ENCODE data around the gene VWCE.

VWCE gene

DNA sequence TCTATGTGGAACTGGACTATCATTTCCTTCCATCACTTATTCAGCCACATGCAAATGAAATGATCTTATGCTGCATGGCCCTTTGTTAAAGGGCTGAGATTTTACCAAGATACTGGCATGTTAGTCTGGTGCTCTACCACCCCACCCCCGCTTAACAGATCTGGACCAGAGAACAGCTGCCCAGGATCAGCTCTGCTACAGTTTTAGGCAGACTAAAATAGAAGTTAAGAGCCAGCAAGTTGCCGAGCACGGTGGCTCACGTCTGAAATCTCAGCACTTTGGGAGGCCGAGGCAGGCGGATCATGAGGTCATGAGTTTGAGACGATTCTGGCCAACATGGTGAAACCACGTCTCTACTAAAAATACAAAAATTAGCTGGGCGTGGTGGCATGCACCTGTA, 33.2 kb upstream of the VWCE start:
- no peak for DNase-seq

DNA sequence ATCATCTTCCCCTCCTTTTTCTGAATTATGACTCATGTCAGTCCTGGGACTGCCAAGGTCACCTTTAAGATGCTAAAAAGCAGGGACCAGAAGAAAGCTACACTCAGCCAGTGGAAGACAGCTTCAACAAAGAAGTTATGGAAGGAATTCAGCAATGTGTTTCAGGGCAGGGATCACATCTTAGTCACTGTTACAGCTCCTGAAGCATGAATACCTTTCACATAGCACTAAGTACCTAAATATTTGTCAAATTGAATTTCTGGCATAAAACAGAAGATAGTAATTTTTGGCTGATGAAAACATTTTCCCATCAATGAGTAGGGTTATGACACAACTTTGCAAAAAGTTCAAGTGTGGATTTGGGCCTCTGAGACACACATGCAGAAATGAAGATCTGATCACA, 32.6 kb upstream of the VWCE start:
- DNase-seq, result no peak

DNA sequence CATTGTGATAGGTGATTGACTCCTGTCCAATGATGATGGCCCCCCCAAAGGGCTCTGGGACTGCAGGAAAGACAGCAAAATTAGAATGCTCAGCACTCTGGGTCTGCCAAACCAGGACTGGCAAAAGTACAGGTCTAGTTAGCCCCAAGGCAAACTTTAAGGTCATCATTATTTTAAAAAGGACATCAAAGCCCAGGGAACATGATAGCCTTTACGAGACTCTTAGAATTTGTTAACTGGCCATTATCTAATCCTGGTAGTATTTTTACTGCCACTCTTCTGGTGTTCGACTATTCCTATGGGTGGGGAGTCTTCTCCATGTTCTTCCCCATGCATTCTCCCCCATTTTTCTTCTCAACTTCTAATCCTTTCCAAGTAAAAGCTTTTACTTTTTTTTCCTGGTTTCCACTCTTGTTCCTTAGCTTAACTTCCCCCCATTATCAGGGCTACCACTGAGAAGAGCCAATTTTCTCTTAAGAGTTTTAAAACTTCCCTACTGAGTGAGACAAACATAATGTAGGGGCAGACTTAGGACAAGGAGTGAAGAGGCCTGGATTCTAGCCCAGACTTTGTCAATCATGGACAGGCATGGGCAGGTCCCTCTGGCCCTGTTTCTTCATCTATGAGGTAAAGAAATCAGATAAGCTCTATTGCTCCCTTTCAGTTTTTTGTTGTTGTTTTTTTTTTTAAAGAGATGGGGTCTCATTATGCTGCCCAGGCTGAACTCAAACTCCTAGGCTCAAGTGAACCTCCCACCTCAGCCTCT, 30.7 kb upstream of the VWCE start:
- peak in 3 of 51 donors; percentile 3 to 22 (median 13) for DNase-seq

DNA sequence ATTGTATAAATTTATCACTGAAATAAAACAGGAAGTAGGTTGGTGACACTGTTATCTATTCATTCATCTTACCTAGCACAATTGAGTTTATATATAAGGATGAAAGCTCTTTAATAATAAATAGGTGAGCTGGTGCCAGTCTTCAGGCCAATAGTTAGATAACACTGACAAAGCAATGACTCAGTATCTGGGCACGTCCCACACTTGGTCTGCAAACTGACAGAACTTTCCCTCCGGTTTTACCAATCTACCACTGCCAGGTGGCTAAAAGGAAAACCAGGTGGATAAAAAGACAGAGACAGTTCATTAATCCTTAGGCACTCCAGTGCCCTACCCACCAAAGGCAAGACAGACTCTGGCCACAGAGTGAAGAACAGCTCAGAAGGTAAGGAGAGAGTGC, 20.1 kb upstream of the VWCE start:
- no peak for DNase-seq

DNA sequence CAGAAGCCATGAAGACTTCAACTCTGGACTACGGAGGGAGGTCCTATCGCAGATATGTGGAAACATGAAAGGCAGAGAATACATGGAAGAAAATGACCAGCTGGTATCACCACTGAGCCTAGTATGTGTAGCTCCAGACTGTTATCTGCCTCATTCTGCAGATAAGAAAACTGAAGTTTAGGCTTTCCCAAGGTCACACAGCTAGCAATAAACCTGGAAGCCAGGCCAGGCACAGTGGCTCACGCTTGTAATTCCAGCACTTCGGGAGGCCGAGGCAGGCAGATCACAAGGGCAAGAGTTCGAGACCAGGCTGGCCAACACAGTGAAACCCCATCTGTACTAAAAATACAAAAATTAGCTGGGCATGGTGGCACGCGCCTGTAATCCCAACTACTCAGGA, 15.6 kb upstream of the VWCE start:
- no peak for DNase-seq

DNA sequence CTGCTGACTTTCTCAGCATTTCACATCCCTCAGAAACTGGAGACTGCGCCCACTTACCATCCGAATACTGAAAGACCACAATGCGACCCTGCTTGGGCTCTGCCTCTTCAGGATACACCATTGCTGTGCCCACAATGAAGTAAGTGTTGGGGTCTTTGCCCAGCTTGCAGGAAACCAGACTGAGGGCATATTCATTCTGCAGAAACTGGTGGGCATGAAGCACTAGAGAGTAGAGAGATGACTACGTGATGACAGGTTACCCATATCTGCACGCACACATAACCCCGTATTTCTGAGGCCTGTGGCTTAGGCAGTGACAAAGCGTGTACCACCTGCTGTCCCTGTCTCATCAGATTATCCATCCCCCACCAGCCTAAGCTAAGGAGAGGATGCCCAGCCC, 14.6 kb upstream of the VWCE start:
- DNase-seq, result no peak

DNA sequence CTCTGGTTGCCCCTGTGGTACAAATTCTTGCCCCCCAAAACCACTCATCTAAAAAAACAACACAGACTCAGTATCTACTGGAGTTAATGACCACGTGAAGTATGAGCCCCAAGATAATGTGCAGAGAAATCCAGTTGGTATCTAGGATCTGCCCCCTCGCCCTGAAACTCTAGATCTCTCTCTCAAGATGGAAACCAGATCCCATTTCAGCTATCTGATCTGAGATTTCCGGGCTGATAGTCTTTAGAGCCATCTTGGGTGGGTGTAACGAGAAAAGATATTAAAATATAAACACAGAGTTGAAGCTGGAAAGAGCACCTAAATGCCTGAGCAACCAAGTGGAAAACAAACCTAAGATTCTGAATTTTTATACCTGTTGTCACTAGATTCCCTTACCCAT, 14.0 kb upstream of the VWCE start:
- no peak for DNase-seq

DNA sequence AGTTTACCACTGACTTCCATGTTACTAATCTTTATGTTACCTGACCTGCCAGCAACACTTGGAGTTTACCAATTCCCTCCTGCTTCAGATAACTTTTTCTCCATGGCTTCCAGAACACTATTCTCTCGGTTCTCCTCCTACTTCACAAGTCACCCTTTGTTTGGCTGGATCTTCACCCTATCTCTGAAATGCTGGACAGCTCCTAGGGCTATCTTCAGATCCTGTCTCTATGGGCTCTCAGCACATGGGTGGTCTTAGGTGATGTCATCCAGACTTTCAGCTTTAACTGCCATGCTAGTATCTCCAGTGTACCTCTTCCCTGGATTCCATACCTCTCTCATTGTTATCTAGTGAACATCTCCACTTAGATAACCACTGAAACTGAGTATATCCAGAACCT, 12.2 kb upstream of the VWCE start:
- DNase-seq, result no peak

DNA sequence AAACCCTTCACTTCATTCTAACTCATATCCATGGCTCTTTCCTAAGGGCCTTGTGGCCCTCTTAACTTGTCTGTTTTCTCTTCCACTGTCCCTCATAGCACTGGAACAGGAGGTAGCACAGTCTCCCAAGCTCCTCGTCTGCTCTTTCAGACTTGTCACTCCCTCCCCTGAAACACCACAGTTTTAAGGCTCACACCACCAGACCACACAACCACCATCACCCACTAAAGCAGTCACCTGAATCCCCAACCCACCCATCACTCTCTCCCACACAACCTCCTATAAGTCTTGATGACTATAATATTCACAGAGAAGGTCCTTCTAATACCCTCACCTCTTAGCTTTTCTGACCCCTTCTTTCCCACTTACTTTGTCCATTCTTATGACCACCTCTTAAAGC, 11.1 kb upstream of the VWCE start:
- DNase-seq, result no peak

DNA sequence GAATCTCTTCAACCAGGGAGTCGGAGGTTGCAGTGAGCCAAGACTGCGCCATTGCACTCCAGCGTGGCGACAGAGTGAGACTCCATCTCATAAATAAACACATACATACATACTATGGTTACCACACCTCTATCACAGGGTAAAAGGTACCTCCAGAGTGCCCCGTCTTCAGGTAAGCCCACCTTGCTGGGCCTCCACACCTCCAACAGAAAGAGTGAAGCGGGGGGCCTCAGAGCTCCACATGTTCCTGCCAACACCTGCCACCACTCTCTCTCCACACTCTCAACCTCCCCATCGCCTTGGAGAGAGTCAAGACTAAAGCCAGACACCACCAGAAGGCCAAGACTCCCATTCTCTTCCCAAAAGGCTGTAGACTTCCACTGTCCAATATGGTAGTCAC, 10.3 kb upstream of the VWCE start:
- no peak for DNase-seq

DNA sequence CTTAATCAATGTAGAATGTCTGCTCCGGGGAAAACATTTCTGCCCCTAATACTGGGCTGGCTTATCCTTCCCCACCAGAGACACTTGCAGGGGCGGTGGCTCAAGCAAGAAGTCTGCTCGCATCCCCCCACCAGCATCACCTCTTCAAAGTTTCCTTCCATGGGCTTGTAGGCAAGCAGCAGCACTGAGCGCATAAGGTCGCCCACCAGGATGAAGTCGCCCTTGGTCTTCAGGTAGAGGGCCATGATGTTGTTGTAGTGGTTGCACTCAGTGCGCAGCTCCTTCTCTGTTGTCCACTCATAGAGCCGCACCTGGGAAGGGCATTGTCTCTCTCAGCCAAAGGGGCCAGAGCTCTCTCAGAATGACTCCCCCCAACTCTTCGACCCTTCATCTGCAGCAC, 8.6 kb upstream of the VWCE start:
- no peak for DNase-seq

DNA sequence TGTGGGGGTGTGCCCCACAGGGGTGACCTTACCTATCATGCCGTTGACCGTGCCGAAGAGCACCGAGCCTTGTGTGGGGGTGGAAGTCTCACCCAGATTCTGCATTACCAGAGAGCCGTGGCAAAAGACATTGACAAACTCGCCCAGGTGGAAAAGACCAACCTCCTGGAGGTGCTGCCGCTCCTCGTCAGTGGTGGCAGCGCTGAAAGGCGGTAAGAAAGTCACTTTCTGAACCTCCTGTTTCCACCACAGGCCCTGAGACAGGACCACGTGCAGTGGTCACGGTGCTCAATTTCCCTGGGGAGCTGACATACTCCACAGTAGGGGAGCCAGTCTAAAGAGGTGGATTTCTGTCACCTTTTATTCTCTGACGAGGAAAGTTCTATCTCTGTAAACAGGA, 7.4 kb upstream of the VWCE start:
- DNase-seq, result no peak

DNA sequence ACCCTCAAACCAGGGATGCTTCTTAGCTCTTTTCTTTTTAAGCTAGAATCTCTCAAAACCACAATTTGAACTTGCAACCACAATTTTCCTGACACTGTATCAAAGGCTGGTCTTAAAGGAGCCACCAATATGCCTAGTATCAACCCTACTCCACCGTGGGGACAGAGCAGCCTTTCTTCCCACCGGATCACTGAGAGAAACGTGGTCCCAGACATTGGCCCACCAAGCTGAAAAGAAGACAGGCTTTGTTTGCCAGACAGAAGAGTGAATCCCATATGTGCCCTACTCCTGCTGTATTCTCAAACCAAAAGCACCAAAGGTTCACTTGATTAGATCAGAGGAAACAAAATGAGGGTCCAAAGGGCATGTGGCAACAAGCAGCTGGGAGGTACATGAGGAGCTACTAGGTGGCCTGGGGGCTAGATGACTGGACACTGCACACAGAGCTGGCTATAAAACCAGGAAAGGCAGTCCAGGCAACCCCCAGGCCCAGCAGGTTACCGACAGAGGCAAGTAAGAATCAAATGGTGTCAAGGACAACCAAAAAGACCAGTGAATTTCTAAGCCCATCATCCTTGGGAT, 3.6 kb upstream of the VWCE start:
- no peak for DNase-seq

DNA sequence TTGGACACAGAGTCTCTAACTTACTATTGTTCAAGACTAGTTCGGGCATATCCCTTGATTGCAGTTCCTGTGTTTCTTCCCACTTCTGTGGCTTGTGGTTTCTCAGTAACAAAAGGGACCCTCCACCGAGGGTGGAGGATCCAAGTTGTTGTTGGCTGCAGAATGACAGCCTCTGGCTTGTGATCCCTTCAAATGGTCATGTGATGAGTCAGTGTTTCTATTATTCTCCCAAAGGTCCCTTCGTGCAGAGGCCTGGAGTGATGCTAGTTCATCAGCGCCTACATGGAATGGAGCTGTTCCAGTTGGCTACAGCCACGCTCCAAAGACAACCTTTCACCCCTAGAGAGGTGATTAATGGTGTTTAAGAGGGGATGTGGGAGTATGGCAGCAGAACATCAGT, 2.6 kb upstream of the VWCE start:
- DNase-seq, result peak in 6 of 51 donors; percentile 8 to 25 (median 12)

DNA sequence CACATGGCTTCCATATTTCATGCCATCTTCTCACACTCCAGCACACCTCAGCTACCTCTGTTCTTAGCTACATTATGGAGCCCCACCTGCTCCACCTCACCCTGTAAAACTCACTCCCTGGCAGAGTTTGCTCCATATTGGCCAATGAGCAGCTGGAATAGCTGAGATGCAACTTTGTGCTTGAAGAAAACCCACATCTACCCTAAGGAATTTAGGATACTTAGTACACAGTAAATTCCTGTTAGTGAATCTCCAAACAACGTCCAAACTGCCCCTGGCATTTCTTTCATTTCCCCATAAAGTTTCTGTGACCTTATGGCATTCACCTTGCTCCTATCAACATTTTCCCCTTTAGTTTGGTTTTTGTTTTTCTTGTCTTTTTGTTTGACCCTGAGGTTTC, 2.2 kb upstream of the VWCE start:
- no peak for DNase-seq

DNA sequence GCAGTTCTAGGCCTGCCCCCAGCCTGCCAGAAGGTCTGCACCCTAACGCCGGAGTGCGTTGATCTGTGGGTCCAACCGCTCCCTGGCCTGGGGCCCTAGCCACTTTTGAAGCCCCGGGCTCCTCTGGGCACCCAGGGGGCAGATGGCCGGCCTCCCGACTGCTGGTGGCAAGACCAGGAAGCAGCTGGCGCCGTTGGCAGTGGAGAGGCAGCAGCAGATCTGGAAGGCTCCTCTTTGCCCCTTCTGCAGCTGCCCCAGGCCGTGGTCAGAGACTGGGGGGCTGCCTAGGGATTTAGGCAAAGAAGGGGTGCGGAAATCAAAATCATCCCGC, 445 bp upstream of the VWCE start:
- peak in 4 of 51 donors; percentile 6 to 44 (median 16) for DNase-seq

DNA sequence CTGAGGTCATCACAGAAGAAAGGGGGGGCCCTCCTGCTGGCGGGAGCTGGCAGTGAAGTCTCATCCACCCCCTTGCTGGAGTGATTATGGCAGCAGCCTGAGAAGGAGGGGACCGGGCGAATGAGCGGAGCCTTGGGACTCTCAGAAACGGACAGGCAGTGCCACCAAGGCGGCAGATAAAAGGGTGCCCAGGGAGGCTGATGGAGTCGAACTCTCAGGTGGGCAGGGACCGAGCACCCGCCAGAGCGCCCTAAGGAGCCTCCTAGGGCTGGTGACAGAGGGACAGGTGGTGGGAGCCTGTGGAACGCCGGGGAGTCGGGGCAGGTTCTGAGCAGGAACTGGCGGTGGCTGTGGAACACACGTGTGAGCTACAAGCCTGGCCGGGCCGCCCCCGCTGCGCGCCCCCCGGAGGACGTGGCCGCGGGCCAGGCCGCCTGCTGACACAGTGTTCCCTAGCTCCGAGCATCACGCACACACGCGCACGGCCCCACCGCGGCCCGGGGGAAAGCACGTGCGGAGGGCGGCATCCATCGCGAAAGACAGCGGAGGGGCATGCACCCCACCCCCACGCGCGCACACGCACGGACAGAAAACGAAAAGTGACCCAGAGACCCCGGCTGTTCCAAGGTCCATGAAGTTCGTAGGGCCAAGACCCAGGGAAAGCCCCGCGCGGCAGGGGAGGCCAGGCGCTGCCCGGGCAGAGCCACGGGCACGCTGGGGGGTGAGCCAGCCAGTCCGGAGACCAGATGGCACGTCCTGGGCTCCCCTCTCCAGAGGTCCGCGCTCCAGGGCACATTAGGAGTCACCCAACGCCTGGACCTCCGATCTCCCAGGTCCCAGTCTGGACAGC, 1.0 kb downstream of the VWCE start:
- peak in 23 of 51 donors; percentile 11 to 65 (median 41) for DNase-seq

DNA sequence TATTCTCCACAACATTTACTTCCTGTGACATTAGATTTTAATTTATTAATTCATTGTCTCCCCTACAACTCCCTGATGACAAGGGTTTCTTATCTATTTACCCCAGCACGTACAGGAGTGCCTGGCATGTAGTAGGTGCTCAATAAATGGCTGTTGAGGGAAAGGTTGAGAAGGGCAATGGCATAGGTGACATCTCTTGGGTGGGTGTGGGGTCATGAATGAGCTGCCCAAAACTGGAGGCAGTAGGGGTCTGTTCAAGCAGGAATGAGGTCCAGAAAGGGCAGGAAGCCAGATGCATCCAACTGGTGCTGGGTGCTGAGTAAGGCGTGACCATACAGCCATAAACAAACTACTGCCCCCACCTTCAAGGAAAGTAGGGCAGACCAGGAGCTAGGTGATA, 2.8 kb downstream of the VWCE start:
- no peak for DNase-seq

DNA sequence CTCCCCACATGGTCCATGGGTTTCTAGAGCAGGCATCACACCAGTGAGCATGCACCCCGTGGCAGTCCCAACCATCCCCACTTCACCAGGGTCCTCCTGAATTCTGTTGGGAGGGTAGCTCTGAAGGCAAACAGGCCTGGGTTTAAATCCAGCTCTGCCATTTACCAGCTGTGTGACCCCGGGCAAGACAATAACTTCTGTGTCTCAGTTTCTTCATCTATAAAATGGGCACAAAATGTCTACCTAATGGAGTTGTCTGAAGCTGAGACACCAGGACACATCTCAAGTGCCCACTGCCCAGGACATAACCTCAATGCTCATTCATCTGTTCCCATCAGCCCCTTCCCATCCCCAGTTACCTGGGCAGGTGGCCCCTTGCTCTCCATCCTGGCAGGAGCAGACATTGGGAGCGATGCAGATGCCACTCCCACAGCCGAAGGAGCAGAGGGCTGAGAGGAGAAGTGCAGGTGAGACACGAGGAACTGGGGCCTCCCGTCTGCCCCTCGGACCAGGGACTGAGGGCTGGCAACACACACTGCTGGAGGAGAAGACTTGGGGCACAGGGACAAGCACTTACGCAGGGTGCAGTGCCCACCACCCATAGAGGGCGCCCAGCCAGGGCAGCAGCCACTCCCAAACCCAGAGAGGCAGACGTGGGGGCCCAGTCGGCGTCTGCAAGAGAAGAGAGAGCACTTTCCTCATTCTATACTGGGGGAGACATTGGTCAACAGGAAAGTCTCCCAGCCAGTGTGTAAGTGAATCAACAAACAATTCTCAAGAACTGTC, 4.0 kb downstream of the VWCE start:
- DNase-seq, result no peak

DNA sequence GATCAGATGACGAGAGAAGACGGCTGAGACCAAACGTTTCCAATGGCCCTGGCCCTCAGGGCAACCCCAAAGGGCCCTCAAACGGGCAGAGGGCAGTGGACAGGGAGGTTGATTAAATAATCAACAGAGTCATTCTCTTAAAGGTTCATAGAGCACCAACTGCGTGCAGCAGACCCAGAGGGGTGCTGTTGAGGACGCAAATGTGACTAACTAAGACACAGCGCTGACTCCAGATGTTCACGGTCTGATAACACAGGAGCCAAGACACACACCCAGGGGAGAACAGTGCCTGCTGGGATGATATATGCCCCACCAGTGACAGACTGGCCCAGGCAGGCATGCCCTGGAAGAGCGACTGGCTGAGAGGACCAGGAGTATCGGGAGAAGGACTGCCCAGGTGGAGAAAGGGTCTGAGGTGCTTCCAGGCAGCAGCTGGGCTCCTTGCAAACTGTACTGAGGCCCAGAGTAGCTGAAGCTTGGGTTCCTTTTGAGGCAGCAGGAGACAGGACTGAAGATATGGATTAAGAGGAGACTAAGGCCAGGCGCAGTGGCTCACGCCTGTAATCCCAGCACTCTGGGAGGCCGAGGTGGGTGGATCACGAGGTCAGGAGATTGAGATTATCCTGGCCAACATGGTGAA, 7.7 kb downstream of the VWCE start:
- no peak for DNase-seq

DNA sequence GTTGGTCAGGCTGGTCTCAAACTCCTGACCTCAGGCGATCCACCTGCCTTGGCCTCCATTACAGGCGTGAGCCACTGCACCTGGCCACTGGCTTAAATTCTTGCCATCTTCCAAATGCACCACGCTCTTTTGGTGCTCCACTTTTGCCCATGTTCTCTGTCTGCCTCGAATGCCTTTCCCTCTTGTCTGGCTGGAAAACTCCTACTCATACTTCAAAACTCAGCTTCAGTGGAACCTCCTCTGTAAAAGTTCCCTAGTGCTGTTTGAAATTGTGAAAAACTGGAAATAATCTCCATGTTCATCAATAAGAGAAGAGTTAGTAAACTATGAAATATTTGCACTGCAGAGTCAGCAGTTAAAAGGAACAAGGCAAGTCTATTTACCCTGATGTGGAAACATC, 11.5 kb downstream of the VWCE start:
- no peak for DNase-seq
